Right atrium auricular region (tissue), 2 donors: ENCODE measurements around the gene LRRFIP1. TPM values are rescaled to one million over a fixed set of nuclear protein-coding genes. Genes with fewer than 3 reads are reported as not detected.

ENCODE experiments used
- DNase-seq: peaks from one replicate; pipeline ENCODE4 v3.0.0-alpha.2; 2019; ENCODE audit warnings: low spot score
- H3K27ac ChIP-seq, 2 donors: fragments of 200-600 bp; sonication (generic); 1 replicate in 1 of 2; 2 replicates in 1 of 2; pipeline ENCODE4 v1.5.1; 2016 to 2019
- H3K27me3 ChIP-seq, 2 donors: fragments of 200-600 bp; sonication (generic); one replicate each; pipeline versions ENCODE4 v1.5.1 to v1.6.0; 2017 to 2019
- H3K36me3 ChIP-seq: fragments of 200-600 bp; sonication (generic); one replicate; pipeline ENCODE4 v1.5.1; 2016
- H3K4me1 ChIP-seq, 2 donors: fragments of 200-600 bp; sonication (generic); one replicate each; pipeline versions ENCODE4 v1.5.1 to v1.6.0; 2017 to 2019
- H3K4me3 ChIP-seq, 2 donors: fragments of 200-600 bp; sonication (generic); 1 replicate in 1 of 2; 2 replicates in 1 of 2; pipeline ENCODE4 v1.5.1; 2017 to 2019; ENCODE audit warnings: mild to moderate bottlenecking in 1 of 2, moderate library complexity in 1 of 2
- H3K9me3 ChIP-seq, 2 donors: fragments of 200-600 bp; sonication (generic); one replicate each; pipeline ENCODE4 v1.5.1; 2019
- CTCF ChIP-seq, 2 donors: fragments of 200-600 bp; sonication (generic); IDR thresholded peaks; one replicate each; pipeline ENCODE4 v1.5.1; 2019; ENCODE audit warnings: antibody characterized with exemption in 2 of 2
- total RNA-seq, 2 donors: library from RNA; depleted of rRNA; stranded (reverse); fragments of >200 nt; gene quantifications; one replicate each; pipeline ENCODE4 v1.1.0, GENCODE V29; 2016

The LRRFIP1 gene
- total RNA-seq, 2 donors from 2014 or later, result 71.2 to 88.5 TPM

- no peak for TF ChIP-seq CTCF (IDR thresholded peaks at IDR 0.05)
- no peak for DNase-seq
- H3K4me3 ChIP-seq, result no peak overlapping the region
- H3K27ac ChIP-seq, result no peak overlapping the region
- H3K36me3 ChIP-seq, result no peaks in the 10 kb centered on the region
- H3K9me3 ChIP-seq, result no peaks in the 10 kb centered on the region
- H3K27me3 ChIP-seq, result no peaks in the 10 kb centered on the region
- H3K4me1 ChIP-seq, result peaks cover 0 to 50% of the 10 kb centered on the region in 2 donors
Observed at GRCh38 chr2:237680702-237681478, 53.5 kb downstream of the LRRFIP1 start.

GRCh38 chr2:237682151-237682550, 54.8 kb downstream of the LRRFIP1 start:
- Histone ChIP-seq H3K27ac (peak overlapping the region; percentile 49 to 52), H3K9me3 (no peaks in the 10 kb centered on the region), H3K4me3 (no peak overlapping the region), H3K36me3 (no peaks in the 10 kb centered on the region), H3K4me1 (peaks cover 0 to 44% of the 10 kb centered on the region in 2 donors), H3K27me3 (no peaks in the 10 kb centered on the region)
- DNase-seq, result peak; percentile 64
- TF ChIP-seq CTCF (IDR thresholded peaks at IDR 0.05), result no peak

GRCh38 chr2:237682856-237683670, 55.7 kb downstream of the LRRFIP1 start:
- Histone ChIP-seq H3K27me3 (no peaks in the 10 kb centered on the region), H3K27ac (peak overlapping the region; percentile 49 to 52), H3K36me3 (no peaks in the 10 kb centered on the region), H3K9me3 (no peaks in the 10 kb centered on the region), H3K4me1 (peaks cover 0 to 44% of the 10 kb centered on the region in 2 donors), H3K4me3 (no peak overlapping the region)
- no peak for DNase-seq
- no peak for TF ChIP-seq CTCF (IDR thresholded peaks at IDR 0.05)

- peaks cover 0 to 55% of the 10 kb centered on the region in 2 donors for H3K4me1 ChIP-seq
- H3K27me3 ChIP-seq, result no peaks in the 10 kb centered on the region
- no peak for TF ChIP-seq CTCF (IDR thresholded peaks at IDR 0.05)
- no peak for DNase-seq
- no peaks in the 10 kb centered on the region for H3K9me3 ChIP-seq
- H3K36me3 ChIP-seq, result no peaks in the 10 kb centered on the region
- no peak overlapping the region for H3K27ac ChIP-seq
- no peak overlapping the region for H3K4me3 ChIP-seq
Observed at GRCh38 chr2:237685408-237685807, 58.0 kb downstream of the LRRFIP1 start.

- Histone ChIP-seq H3K4me1 (peaks cover 0 to 65% of the 10 kb centered on the region in 2 donors), H3K36me3 (no peaks in the 10 kb centered on the region), H3K27ac (peak overlapping the region; percentile 85 to 93), H3K9me3 (no peaks in the 10 kb centered on the region), H3K27me3 (no peaks in the 10 kb centered on the region), H3K4me3 (no peak overlapping the region)
- no peak for TF ChIP-seq CTCF (IDR thresholded peaks at IDR 0.05)
- no peak for DNase-seq
Observed at GRCh38 chr2:237686659-237687136, 59.3 kb downstream of the LRRFIP1 start.
